T-cell (primary cell): ENCODE results near the gene KCNK4. TPM values are rescaled to one million over a fixed set of nuclear protein-coding genes. Genes with fewer than 3 reads are reported as not detected.
A peak's percentile ranks its signal among the peaks of the same experiment; 100 is the strongest.

ENCODE experiments used
- ATAC-seq, 4 experiments: fragments of 200-7000 bp in 3 of 4; fragments of 150-1000 bp in 1 of 4; cut with Tn5 transposase; replicated peaks in 1 of 4; 1 replicate in 3 of 4; 2 replicates in 1 of 4; pipeline ENCODE4 v1.10.0; 2021; ENCODE audit warnings: moderate library complexity in 3 of 4, mild to moderate bottlenecking in 2 of 4, moderate number of reproducible peaks in 1 of 4
- CTCF ChIA-PET, 2 donors: fragments of 300-600 bp; sonication (Branson Sonifier 250); formaldehyde crosslinking; loops; one replicate each; lab custom pipeline; 2022; ENCODE audit warnings: antibody characterized with exemption in 2 of 2; lab: Charles Lee
- POLR2A ChIA-PET, 2 donors: fragments of 300-600 bp; sonication (Branson Sonifier 250); formaldehyde crosslinking; loops; one replicate each; lab custom pipeline; 2022; ENCODE audit warnings: antibody characterized with exemption in 2 of 2; lab: Charles Lee
- DNase-seq, 35 experiments: peaks; one replicate each; pipeline versions ENCODE4 v3.0.0 to v3.0.0-alpha.2; 2013 to 2023
- H3K27ac ChIP-seq: one replicate; pipeline ENCODE4 v1.5.1; 2013; ENCODE audit warnings: low read length
- H3K27me3 ChIP-seq, 2 experiments: replicated peaks in 1 of 2; 1 replicate in 1 of 2; 2 replicates in 1 of 2; pipeline versions ENCODE4 v1.6.1 to v1.7.0; 2013; ENCODE audit warnings: low read length in 1 of 2, mixed read lengths in 1 of 2; ENCODE audit not compliant: control insufficient read depth in 2 of 2, insufficient read depth in 2 of 2; ENCODE audit errors: extremely low read depth in 1 of 2
- H3K36me3 ChIP-seq, 2 donors: 1 replicate in 1 of 2; 2 replicates in 1 of 2; pipeline versions ENCODE4 v1.6.1 to v1.7.0; 2013; ENCODE audit warnings: low read length in 1 of 2; ENCODE audit not compliant: control insufficient read depth in 2 of 2, insufficient read depth in 1 of 2; ENCODE audit errors: extremely low read depth in 1 of 2
- H3K4me1 ChIP-seq, 2 experiments: 1 replicate in 1 of 2; 2 replicates in 1 of 2; pipeline versions ENCODE4 v1.6.1 to v1.7.0; 2013; ENCODE audit warnings: low read length in 2 of 2, mixed read lengths in 1 of 2; ENCODE audit not compliant: insufficient read depth in 2 of 2, control insufficient read depth in 1 of 2; ENCODE audit errors: extremely low read depth in 1 of 2
- H3K4me3 ChIP-seq, 2 donors: 1 replicate in 1 of 2; 2 replicates in 1 of 2; pipeline versions ENCODE4 v1.5.1 to v1.7.0; 2013; ENCODE audit warnings: mild to moderate bottlenecking in 2 of 2, low read length in 1 of 2, moderate library complexity in 1 of 2; ENCODE audit not compliant: control insufficient read depth in 1 of 2; ENCODE audit errors: extremely low read depth in 1 of 2
- H3K9me3 ChIP-seq: 2 replicates; pipeline ENCODE4 v1.7.0; 2013
- H3K27ac Mint-ChIP-seq, 2 donors: one replicate each; pipeline ENCODE4 v1.8.0; 2020 to 2021; ENCODE audit warnings: mild to moderate bottlenecking in 2 of 2, mixed read lengths in 2 of 2
- H3K27me3 Mint-ChIP-seq, 2 donors: one replicate each; pipeline ENCODE4 v1.8.0; 2021 to 2022; ENCODE audit warnings: mixed read lengths in 2 of 2
- H3K36me3 Mint-ChIP-seq: one replicate; pipeline ENCODE4 v1.8.0; 2021; ENCODE audit warnings: mixed read lengths
- H3K4me1 Mint-ChIP-seq, 3 donors: one replicate each; pipeline ENCODE4 v1.8.0; 2020 to 2022; ENCODE audit warnings: mixed read lengths in 3 of 3, mild to moderate bottlenecking in 1 of 3
- H3K4me3 Mint-ChIP-seq, 3 donors: one replicate each; pipeline ENCODE4 v1.8.0; 2020 to 2022; ENCODE audit warnings: mild to moderate bottlenecking in 3 of 3, mixed read lengths in 3 of 3, moderate library complexity in 3 of 3
- H3K9me3 Mint-ChIP-seq, 3 donors: one replicate each; pipeline ENCODE4 v1.8.0; 2020 to 2022; ENCODE audit warnings: mixed read lengths in 3 of 3
- WGBS: methylation state at CpG from one replicate; pipeline ENCODE4 v1.1.5; 2013; ENCODE audit warnings: missing lambda C conversion rate; ENCODE audit not compliant: insufficient coverage; 5-methylcytosine and 5-hydroxymethylcytosine counted together
- total RNA-seq, 35 experiments: library from RNA in 6 of 35; stranded (reverse) in 6 of 35; fragments of 120-200 nt in 1 of 35; gene quantifications; one replicate each; pipeline versions ENCODE4 v1.2.1 to v1.2.4 and lab custom pipeline; 2013 to 2026

The KCNK4 gene
- total RNA-seq, 5 donors from 2014 or later (not counting 1 experiment from before 2014, with no cell fraction given): 0.22 to 0.35 (median 0.33) TPM; not detected in 2

DNA sequence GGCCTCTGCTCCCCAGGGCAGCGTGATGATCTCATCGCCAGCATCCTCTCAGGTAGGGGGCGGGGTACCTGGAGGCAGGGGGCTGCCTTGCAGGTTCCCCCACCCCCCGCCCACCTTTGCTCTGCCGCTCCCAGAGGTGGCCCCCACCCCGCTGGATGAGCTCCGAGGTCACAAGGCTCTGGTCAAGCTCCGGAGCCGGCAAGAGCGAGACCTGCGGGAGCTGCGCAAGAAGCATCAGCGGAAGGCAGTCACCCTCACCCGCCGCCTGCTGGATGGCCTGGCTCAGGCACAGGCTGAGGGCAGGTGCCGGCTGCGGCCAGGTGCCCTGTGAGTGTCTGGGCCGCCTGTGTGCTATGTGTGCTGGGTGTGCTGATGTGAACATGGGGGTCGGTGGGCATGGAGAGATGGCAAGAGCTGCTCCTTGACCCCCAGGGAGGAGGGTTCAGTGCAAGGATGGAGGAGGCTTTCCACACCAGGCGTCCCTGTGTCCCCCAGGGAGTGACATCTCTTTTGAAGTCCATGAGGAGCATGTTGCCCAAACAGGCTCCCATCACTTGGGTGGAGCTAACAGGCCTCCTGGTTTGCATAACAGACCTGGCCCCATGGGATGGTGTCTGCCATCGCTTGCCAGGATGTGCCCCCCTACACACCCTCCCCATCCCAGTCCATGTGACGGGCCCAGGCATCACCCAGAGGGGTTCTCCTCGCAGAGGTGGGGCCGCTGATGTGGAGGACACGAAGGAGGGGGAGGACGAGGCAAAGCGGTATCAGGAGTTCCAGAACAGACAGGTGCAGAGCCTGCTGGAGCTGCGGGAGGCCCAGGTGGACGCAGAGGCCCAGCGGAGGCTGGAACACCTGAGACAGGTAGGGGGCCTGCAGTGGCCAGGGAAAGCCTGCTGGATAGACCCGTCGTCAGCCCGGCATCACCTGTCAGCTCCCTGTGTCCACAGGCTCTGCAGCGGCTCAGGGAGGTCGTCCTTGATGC lies 25.6 kb upstream of the KCNK4 start:
- H3K36me3 ChIP-seq: no peaks in the 10 kb centered on the region
- Mint-ChIP-seq H3K27ac (no peak overlapping the region), H3K36me3 (peaks cover 2% of the 10 kb centered on the region), H3K4me1 (peaks cover 18 to 25% (median 20%) of the 10 kb centered on the region in 3 donors), H3K27me3 (no peaks in the 10 kb centered on the region), H3K4me3 (no peak overlapping the region), H3K9me3 (no peaks in the 10 kb centered on the region)
- H3K27me3 ChIP-seq: no peaks in the 10 kb centered on the region
- peaks cover 5 to 24% of the 10 kb centered on the region in 2 experiments for H3K4me1 ChIP-seq
- no peak for ATAC-seq
- H3K27ac ChIP-seq: no peak overlapping the region
- no peak for DNase-seq
- CTCF ChIA-PET: interaction anchor here in 1 of 2 donors (0.6 kb wide), 1 partner anchor 87 kb away, joined by 3 read pairs; no protein-coding TSS in a partner anchor
- WGBS: 91% methylated on average over 33 of the region's 35 CpGs
- no peak overlapping the region for H3K4me3 ChIP-seq
- H3K9me3 ChIP-seq: no peaks in the 10 kb centered on the region
- POLR2A ChIA-PET: no interaction called here

DNA sequence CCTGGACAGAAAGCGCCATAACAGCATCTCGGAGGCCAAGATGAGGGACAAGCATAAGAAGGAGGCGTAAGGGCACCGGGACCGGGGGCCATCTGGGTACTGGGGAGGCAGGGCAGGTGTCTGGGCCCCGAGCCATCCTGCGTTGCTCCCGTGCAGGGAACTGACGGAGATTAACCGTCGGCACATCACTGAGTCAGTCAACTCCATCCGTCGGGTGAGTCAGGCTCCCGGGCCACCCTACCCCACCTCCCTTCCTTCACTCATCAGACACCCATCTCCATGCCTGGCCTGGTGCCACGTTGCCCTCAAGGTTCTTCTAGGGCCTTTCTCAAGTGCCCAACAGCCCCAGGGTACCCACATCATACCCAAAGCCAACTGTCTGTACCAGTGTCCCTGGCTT lies 24.8 kb upstream of the KCNK4 start:
- Histone ChIP-seq H3K9me3 (no peaks in the 10 kb centered on the region), H3K27ac (no peak overlapping the region), H3K27me3 (no peaks in the 10 kb centered on the region), H3K4me1 (peaks cover 5 to 29% of the 10 kb centered on the region in 2 experiments), H3K36me3 (no peaks in the 10 kb centered on the region), H3K4me3 (no peak overlapping the region)
- H3K27ac Mint-ChIP-seq: peak overlapping the region in 1 of 2 donors; percentile 11
- H3K36me3 Mint-ChIP-seq: peaks cover 2% of the 10 kb centered on the region
- CTCF ChIA-PET: no interaction called here
- ATAC-seq (no peak), DNase-seq (no peak)
- H3K9me3 Mint-ChIP-seq: no peaks in the 10 kb centered on the region
- H3K4me3 Mint-ChIP-seq: no peak overlapping the region
- POLR2A ChIA-PET: no interaction called here
- peaks cover 18 to 25% (median 20%) of the 10 kb centered on the region in 3 donors for H3K4me1 Mint-ChIP-seq
- H3K27me3 Mint-ChIP-seq: no peaks in the 10 kb centered on the region
- WGBS: 97% methylated on average over 15 of the region's 15 CpGs

DNA sequence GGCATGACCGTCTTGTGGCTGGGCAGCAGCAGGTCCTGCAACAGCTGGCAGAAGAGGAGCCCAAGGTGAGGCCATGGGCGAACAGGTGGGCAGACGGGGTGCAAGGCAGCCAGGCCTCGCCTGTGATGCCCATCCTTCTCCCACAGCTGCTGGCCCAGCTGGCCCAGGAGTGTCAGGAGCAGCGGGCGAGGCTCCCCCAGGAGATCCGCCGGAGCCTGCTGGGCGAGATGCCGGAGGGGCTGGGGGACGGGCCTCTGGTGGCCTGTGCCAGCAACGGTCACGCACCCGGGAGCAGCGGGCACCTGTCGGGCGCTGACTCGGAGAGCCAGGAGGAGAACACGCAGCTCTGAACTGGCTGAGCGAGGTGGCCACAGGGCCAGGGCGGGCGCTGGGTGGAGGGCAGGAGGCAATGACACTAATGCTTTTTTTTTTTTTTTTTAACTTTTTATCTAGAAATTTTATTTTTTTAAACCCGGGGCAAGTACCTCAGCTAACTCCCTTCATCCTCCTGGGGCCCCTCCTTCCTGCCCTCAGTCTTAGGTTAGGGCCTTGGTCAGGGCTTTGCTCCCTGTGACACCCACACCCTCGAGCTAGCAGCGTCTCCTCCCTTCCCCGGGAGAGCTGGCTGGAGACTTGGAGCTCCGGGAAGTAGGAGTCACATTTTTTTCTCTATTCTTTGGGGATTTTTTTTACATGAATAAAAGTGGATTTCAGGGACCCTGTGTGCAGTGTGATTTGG lies 23.7 kb upstream of the KCNK4 start:
- Histone ChIP-seq H3K27ac (peak overlapping the region; percentile 23), H3K4me1 (peaks cover 5 to 39% of the 10 kb centered on the region in 2 experiments), H3K36me3 (peaks cover 0 to 2% of the 10 kb centered on the region in 2 donors), H3K27me3 (no peaks in the 10 kb centered on the region), H3K9me3 (no peaks in the 10 kb centered on the region), H3K4me3 (no peak overlapping the region)
- WGBS: 95% methylated on average over 18 of the region's 27 CpGs
- no peak for ATAC-seq
- H3K27ac Mint-ChIP-seq: peak overlapping the region; percentile 84 to 94
- peak overlapping the region in 2 of 3 donors; percentile 21 to 95 for H3K4me3 Mint-ChIP-seq
- ChIA-PET CTCF (no interaction called here), POLR2A (interaction anchor here in 1 of 2 donors (0.6 kb wide), 1 partner anchor 59 kb away, joined by 4 read pairs; no protein-coding TSS in a partner anchor)
- H3K36me3 Mint-ChIP-seq: peaks cover 2% of the 10 kb centered on the region
- H3K27me3 Mint-ChIP-seq: no peaks in the 10 kb centered on the region
- peaks cover 22 to 31% (median 25%) of the 10 kb centered on the region in 3 donors for H3K4me1 Mint-ChIP-seq
- no peaks in the 10 kb centered on the region for H3K9me3 Mint-ChIP-seq
- DNase-seq: no peak

GRCh38 chr11:64268025-64268892 lies 22.8 kb upstream of the KCNK4 start:
- H3K4me1 ChIP-seq: peaks cover 5 to 41% of the 10 kb centered on the region in 2 experiments

DNA sequence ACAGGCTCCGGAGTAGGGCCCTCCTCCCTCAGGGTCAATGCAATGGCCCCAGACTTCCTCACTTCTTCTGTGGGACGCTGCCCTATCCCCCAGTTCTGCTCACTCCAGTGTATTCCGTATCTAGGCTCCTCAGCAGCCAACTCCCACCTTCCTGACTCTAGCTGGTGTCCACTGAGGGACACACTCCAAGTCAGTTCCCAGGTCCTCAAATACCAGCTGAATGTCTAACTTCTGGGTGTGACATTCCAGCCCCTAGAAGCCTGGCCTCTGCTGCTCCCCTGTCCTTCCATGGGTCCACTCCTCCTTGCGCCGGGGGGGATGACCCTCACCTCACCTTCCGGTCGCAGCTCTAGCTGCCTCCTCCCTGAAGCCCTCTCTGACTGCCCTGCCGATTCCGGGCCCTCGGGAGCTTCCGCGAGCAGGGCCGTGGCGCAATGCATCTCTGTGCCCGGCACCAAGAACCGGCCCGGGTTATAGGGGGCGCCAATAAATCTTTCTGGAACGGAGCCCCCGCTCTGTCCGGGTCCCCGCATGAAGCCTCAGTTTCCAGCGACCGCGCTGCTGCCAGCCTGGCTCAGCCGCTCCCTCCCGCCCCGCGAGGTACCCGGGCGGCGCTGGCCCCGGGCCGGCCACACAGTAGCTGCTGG lies 22.1 kb upstream of the KCNK4 start:
- Mint-ChIP-seq H3K27ac (peak overlapping the region; percentile 95), H3K36me3 (no peaks in the 10 kb centered on the region), H3K27me3 (no peaks in the 10 kb centered on the region), H3K9me3 (no peaks in the 10 kb centered on the region), H3K4me1 (peaks cover 22 to 31% (median 23%) of the 10 kb centered on the region in 3 donors), H3K4me3 (peak overlapping the region; percentile 92 to 95 (median 93))
- Histone ChIP-seq H3K4me3 (peak overlapping the region; percentile 88 to 90), H3K36me3 (peaks cover 0 to 4% of the 10 kb centered on the region in 2 donors), H3K4me1 (peaks cover 5 to 41% of the 10 kb centered on the region in 2 experiments), H3K9me3 (no peaks in the 10 kb centered on the region), H3K27ac (peak overlapping the region; percentile 95), H3K27me3 (no peaks in the 10 kb centered on the region)
- DNase-seq: peak in 5 of 35 experiments; percentile 14 to 54 (median 30)
- ChIA-PET POLR2A (no interaction called here), CTCF (interaction anchor here (0.5 to 2.5 kb wide), 7 partner anchors 11 to 519 kb away, joined by 3 to 7 read pairs (median 3); partner anchors contain the start of gene GPR137 (in 1 of the 2))
- WGBS: 3% methylated on average over 33 of the region's 34 CpGs
- peak; percentile 0 to 13 (median 5) for ATAC-seq

More at GRCh38 chr11:64268025-64268892, 22.8 kb upstream of the KCNK4 start:
- Mint-ChIP-seq H3K9me3 (no peaks in the 10 kb centered on the region), H3K4me3 (peak overlapping the region; percentile 92 to 95 (median 93)), H3K36me3 (no peaks in the 10 kb centered on the region), H3K27ac (peak overlapping the region; percentile 94 to 95), H3K4me1 (peaks cover 22 to 31% (median 23%) of the 10 kb centered on the region in 3 donors), H3K27me3 (no peaks in the 10 kb centered on the region)
- Histone ChIP-seq H3K27me3 (no peaks in the 10 kb centered on the region), H3K4me3 (peak overlapping the region; percentile 88 to 90), H3K36me3 (peaks cover 0 to 4% of the 10 kb centered on the region in 2 donors), H3K27ac (peak overlapping the region; percentile 95), H3K9me3 (no peaks in the 10 kb centered on the region)
- ChIA-PET POLR2A (interaction anchor here in 1 of 2 donors (0.6 kb wide), 1 partner anchor 60 kb away, joined by 4 read pairs; no protein-coding TSS in a partner anchor), CTCF (interaction anchor here (0.6 to 2.5 kb wide), 5 partner anchors 10 to 64 kb away, joined by 3 to 7 read pairs (median 3); no protein-coding TSS in a partner anchor)
- 71% methylated on average over 19 of the region's 23 CpGs for WGBS
- DNase-seq (no peak), ATAC-seq (no peak)
